H9 (cell line): ENCODE measurements around the gene PTCRA. TPM values are rescaled to one million over a fixed set of nuclear protein-coding genes. Genes with fewer than 3 reads are reported as not detected.

ENCODE experiments used
- DNase-seq: peaks from one replicate; pipeline ENCODE4 v3.0.0-alpha.2; 2017
- H2AFZ ChIP-seq: one replicate; pipeline ENCODE4 v1.6.1; 2013; ENCODE audit warnings: mild to moderate bottlenecking, low read length, control low read depth, moderate library complexity
- H2AK5ac ChIP-seq: 2 replicates; pipeline ENCODE4 v1.6.1; 2013; ENCODE audit warnings: low read length, control low read depth, mixed read lengths; ENCODE audit not compliant: insufficient read length
- H2BK120ac ChIP-seq: one replicate; pipeline ENCODE4 v1.6.1; 2013; ENCODE audit warnings: low read depth, mild to moderate bottlenecking, low read length, control low read depth, inconsistent platforms; ENCODE audit not compliant: poor library complexity, severe bottlenecking
- H2BK12ac ChIP-seq: 2 replicates; pipeline ENCODE4 v1.6.1; 2013; ENCODE audit warnings: low read length, control low read depth, mixed read lengths, low read depth; ENCODE audit not compliant: insufficient read length
- H2BK15ac ChIP-seq: 2 replicates; pipeline ENCODE4 v1.6.1; 2013; ENCODE audit warnings: low read depth, low read length, control low read depth
- H2BK20ac ChIP-seq: one replicate; pipeline ENCODE4 v1.6.1; 2013; ENCODE audit warnings: low read depth, mild to moderate bottlenecking, low read length, control low read depth, inconsistent platforms; ENCODE audit not compliant: poor library complexity, severe bottlenecking
- H2BK5ac ChIP-seq: 2 replicates; pipeline ENCODE4 v1.6.1; 2013; ENCODE audit warnings: low read length, control low read depth, mixed read lengths; ENCODE audit not compliant: insufficient read length
- H3K14ac ChIP-seq: 2 replicates; pipeline ENCODE4 v1.6.1; 2013; ENCODE audit warnings: low read length, control low read depth; ENCODE audit not compliant: insufficient read depth
- H3K18ac ChIP-seq: 2 replicates; pipeline ENCODE4 v1.6.1; 2013; ENCODE audit warnings: low read depth, mild to moderate bottlenecking, mixed read lengths, low read length, control low read depth; ENCODE audit not compliant: insufficient read length
- H3K23ac ChIP-seq: 2 replicates; pipeline ENCODE4 v1.6.1; 2013; ENCODE audit warnings: low read length, control low read depth, mixed read lengths, low read depth; ENCODE audit not compliant: insufficient read length
- H3K23me2 ChIP-seq: 2 replicates; pipeline ENCODE4 v1.6.1; 2013; ENCODE audit warnings: low read depth, mild to moderate bottlenecking, mixed read lengths, low read length, control low read depth; ENCODE audit not compliant: insufficient read length, poor library complexity, severe bottlenecking
- H3K27ac ChIP-seq: 2 replicates; pipeline ENCODE4 v1.5.1; 2013; ENCODE audit warnings: low read length, control low read depth, mixed read lengths, low read depth; ENCODE audit not compliant: insufficient read length
- H3K27me3 ChIP-seq: 2 replicates; pipeline ENCODE4 v1.6.1; 2013; ENCODE audit warnings: low read length, control low read depth, inconsistent platforms; ENCODE audit not compliant: insufficient read depth
- H3K4ac ChIP-seq: 2 replicates; pipeline ENCODE4 v1.6.1; 2013; ENCODE audit warnings: low read depth, mild to moderate bottlenecking, control low read depth, inconsistent platforms, low read length, moderate library complexity
- H3K4me1 ChIP-seq: 2 replicates; pipeline ENCODE4 v1.6.1; 2013; ENCODE audit warnings: low read length, control low read depth, inconsistent platforms; ENCODE audit not compliant: insufficient read depth
- H3K4me2 ChIP-seq: 2 replicates; pipeline ENCODE4 v1.6.1; 2013; ENCODE audit warnings: low read length, control low read depth, mixed read lengths; ENCODE audit not compliant: insufficient read length, insufficient read depth
- H3K56ac ChIP-seq: 2 replicates; pipeline ENCODE4 v1.6.1; 2013; ENCODE audit warnings: low read depth, mild to moderate bottlenecking, mixed read lengths, low read length, control low read depth; ENCODE audit not compliant: insufficient read length
- H3K79me1 ChIP-seq: 2 replicates; pipeline ENCODE4 v1.6.1; 2013; ENCODE audit warnings: low read depth, mild to moderate bottlenecking, moderate library complexity, low read length, control low read depth, inconsistent platforms; ENCODE audit not compliant: insufficient read depth, poor library complexity, severe bottlenecking
- H3K79me2 ChIP-seq: 2 replicates; pipeline ENCODE4 v1.6.1; 2013; ENCODE audit warnings: low read length, control low read depth, inconsistent platforms; ENCODE audit not compliant: insufficient read depth
- H3K9ac ChIP-seq: 2 replicates; pipeline ENCODE4 v1.6.1; 2013; ENCODE audit warnings: low read length, control low read depth, mixed read lengths; ENCODE audit not compliant: insufficient read length; ENCODE audit errors: extremely low read depth
- H3K9me3 ChIP-seq: one replicate; pipeline ENCODE4 v1.6.1; 2013; ENCODE audit warnings: low read depth, low read length, inconsistent platforms; ENCODE audit not compliant: control insufficient read depth
- H3T11ph ChIP-seq: one replicate; pipeline ENCODE4 v1.6.1; 2013; ENCODE audit warnings: mild to moderate bottlenecking, low read length, control low read depth, inconsistent platforms
- H4K20me1 ChIP-seq: one replicate; pipeline ENCODE4 v1.6.1; 2013; ENCODE audit not compliant: control insufficient read depth, insufficient read length, insufficient read depth
- H4K5ac ChIP-seq: 2 replicates; pipeline ENCODE4 v1.6.1; 2013; ENCODE audit warnings: low read depth, mild to moderate bottlenecking, mixed read lengths, low read length, control low read depth; ENCODE audit not compliant: insufficient read length
- H4K8ac ChIP-seq: replicated peaks from 2 replicates; pipeline ENCODE4 v1.6.1; 2013; ENCODE audit warnings: low read length, control low read depth, mixed read lengths, low read depth; ENCODE audit not compliant: insufficient read length
- H4K91ac ChIP-seq: 2 replicates; pipeline ENCODE4 v1.6.1; 2013; ENCODE audit warnings: low read depth, mild to moderate bottlenecking, moderate library complexity, mixed read lengths, low read length, control low read depth; ENCODE audit not compliant: insufficient read length
- H3K27ac Mint-ChIP-seq, 3 experiments: 2 replicates in 2 of 3; 3 replicates in 1 of 3; pipeline ENCODE4 v1.8.0; 2020 to 2021; ENCODE audit warnings: mixed read lengths in 3 of 3, mild to moderate bottlenecking in 1 of 3, moderate library complexity in 1 of 3
- H3K27me3 Mint-ChIP-seq: 2 replicates; pipeline ENCODE4 v1.8.0; 2021; ENCODE audit warnings: low read depth, mild to moderate bottlenecking, moderate library complexity, mixed read lengths
- H3K36me3 Mint-ChIP-seq, 3 experiments: 2 replicates in 2 of 3; 3 replicates in 1 of 3; pipeline ENCODE4 v1.8.0; 2020 to 2021; ENCODE audit warnings: low read depth in 3 of 3, mixed read lengths in 3 of 3; ENCODE audit not compliant: insufficient read depth in 1 of 3
- H3K4me1 Mint-ChIP-seq, 2 experiments: 2 replicates each; pipeline ENCODE4 v1.8.0; 2020; ENCODE audit warnings: mixed read lengths in 2 of 2
- H3K4me3 Mint-ChIP-seq, 2 experiments: 2 replicates in 1 of 2; 3 replicates in 1 of 2; pipeline ENCODE4 v1.8.0; 2020 to 2021; ENCODE audit warnings: mild to moderate bottlenecking in 2 of 2, mixed read lengths in 2 of 2, moderate library complexity in 1 of 2
- H3K9me3 Mint-ChIP-seq, 2 experiments: 2 replicates in 1 of 2; 3 replicates in 1 of 2; pipeline ENCODE4 v1.8.0; 2020; ENCODE audit warnings: mild to moderate bottlenecking in 2 of 2, mixed read lengths in 2 of 2, moderate library complexity in 1 of 2
- CTCF ChIP-seq: fragments of 200-600 bp; sonication (generic); conservative IDR thresholded peaks from 3 replicates; pipeline ENCODE4 v1.8.0; 2021; ENCODE audit warnings: antibody characterized with exemption, mild to moderate bottlenecking
- WGBS: extraction: QIAGEN DNeasy Blood & Tissue Kit; methylation state at CpG from one replicate; pipeline ENCODE4 v1.1.7; 2013; ENCODE audit warnings: missing lambda C conversion rate, low lambda C conversion rate, mixed read lengths; ENCODE audit not compliant: insufficient read length; ENCODE audit errors: extremely low coverage; 5-methylcytosine and 5-hydroxymethylcytosine counted together
- total RNA-seq: library from RNA; stranded (reverse); gene quantifications from 2 replicates; pipeline ENCODE4 v1.2.1, GENCODE V29; 2021

The PTCRA gene
- total RNA-seq, 1 experiment from 2014 or later = not detected

GRCh38 chr6:42932412-42932811 lies 16.6 kb downstream of the PTCRA start:
- H3K9me3 Mint-ChIP-seq = no peaks in the 10 kb centered on the region
- peaks cover 24 to 25% of the 10 kb centered on the region in 2 experiments for H3K4me1 Mint-ChIP-seq
- Histone ChIP-seq H2BK12ac (no peak overlapping the region), H3K4ac (no peak overlapping the region), H4K91ac (no peak overlapping the region), H3K23me2 (peaks cover 18% of the 10 kb centered on the region), H3K9me3 (no peaks in the 10 kb centered on the region), H3T11ph (no peak overlapping the region), H4K20me1 (no peaks in the 10 kb centered on the region), H3K23ac (no peak overlapping the region), H3K9ac (no peak overlapping the region), H3K27me3 (no peaks in the 10 kb centered on the region), H2AK5ac (no peak overlapping the region), H2BK5ac (no peak overlapping the region), H4K5ac (no peak overlapping the region), H3K79me2 (peaks cover 2% of the 10 kb centered on the region; the same call in 1 of the 2 replicates), H2BK15ac (no peak overlapping the region), H3K14ac (no peak overlapping the region), H3K79me1 (no peaks in the 10 kb centered on the region), H3K18ac (no peak overlapping the region), H4K8ac (no peak overlapping the region), H3K27ac (no peak overlapping the region), H2AFZ (no peak overlapping the region), H2BK120ac (no peak overlapping the region), H3K4me1 (no peaks in the 10 kb centered on the region; the same call in 1 of the 2 replicates), H3K56ac (no peak overlapping the region), H2BK20ac (no peak overlapping the region), H3K4me2 (no peak overlapping the region)
- peak overlapping the region in 1 of 2 experiments; percentile 9; a peak in 2 of 5 replicates for H3K4me3 Mint-ChIP-seq
- no peak for TF ChIP-seq CTCF
- peaks cover 32 to 63% (median 52%) of the 10 kb centered on the region in 3 experiments for H3K36me3 Mint-ChIP-seq
- H3K27ac Mint-ChIP-seq = peak overlapping the region in 2 of 3 experiments; percentile 13 to 26; a peak in 3 of 7 replicates
- no CpG with 5 or more reads among the region's 3 CpGs for WGBS
- no peak for DNase-seq
- H3K27me3 Mint-ChIP-seq = no peaks in the 10 kb centered on the region
